ENCODE results near the gene ZMYND12. TPM values are rescaled to one million over a fixed set of nuclear protein-coding genes. Genes with fewer than 3 reads are reported as not detected.
A peak's percentile ranks its signal among the peaks of the same experiment; 100 is the strongest.

The ZMYND12 gene
- polyA plus RNA-seq, 1 donor from 2014 or later = 0.21 TPM

GRCh38 chr1:42386051-42386450 is 69.8 kb downstream of the ZMYND12 start:
- Histone ChIP-seq H2AFZ (ENCODE audit: low read depth, low read length) (no peak overlapping the region), H3K9me2 (ENCODE audit: insufficient read depth, low read length) (no peaks in the 10 kb centered on the region)

GRCh38 chr1:42385283-42385682 is 70.5 kb downstream of the ZMYND12 start:
- no peaks in the 10 kb centered on the region for H3K9me2 ChIP-seq (ENCODE audit: insufficient read depth, low read length)

More at GRCh38 chr1:42386051-42386450, 69.8 kb downstream of the ZMYND12 start:
- no peak overlapping the region for H3K27ac ChIP-seq (ENCODE audit: low read length)
- H3K36me3 ChIP-seq (ENCODE audit: insufficient read depth, low read length) = no peaks in the 10 kb centered on the region
- no peaks in the 10 kb centered on the region for H4K20me1 ChIP-seq (ENCODE audit: insufficient read depth)
- no peak overlapping the region for H3K4me3 ChIP-seq (ENCODE audit: low read length)
- peaks cover 30% of the 10 kb centered on the region for H3K79me2 ChIP-seq (replicated peaks; ENCODE audit: insufficient read depth, low read length)
- no peak for TF ChIP-seq EZH2 (IDR thresholded peaks at IDR 0.05; ENCODE audit: borderline replicate concordance, insufficient read depth, low read length, poor library complexity, severe bottlenecking)
- no peak for TF ChIP-seq CTCF (IDR thresholded peaks at IDR 0.05; ENCODE audit: poor library complexity, severe bottlenecking)
- TF ChIP-seq SMC3 (conservative IDR thresholded peaks at IDR 0.05; ENCODE audit: poor library complexity) = no peak
- no peak for TF ChIP-seq MXI1 (conservative IDR thresholded peaks at IDR 0.05; ENCODE audit: poor library complexity, severe bottlenecking)
- H3K9me3 ChIP-seq (ENCODE audit: low read length) = no peaks in the 10 kb centered on the region
- H3F3A ChIP-seq (ENCODE audit: insufficient read depth, low read length, poor library complexity, severe bottlenecking) = no peaks in the 10 kb centered on the region
- no peak overlapping the region for H3K9ac ChIP-seq (ENCODE audit: low read length)
- no peaks in the 10 kb centered on the region for H3K27me3 ChIP-seq (ENCODE audit: insufficient read depth, low read depth, low read length)
- H3K4me2 ChIP-seq (ENCODE audit: low read length) = no peak overlapping the region

More at GRCh38 chr1:42385283-42385682, 70.5 kb downstream of the ZMYND12 start:
- Histone ChIP-seq H3K9ac (ENCODE audit: low read length) (no peak overlapping the region), H3K27me3 (ENCODE audit: insufficient read depth, low read depth, low read length) (no peaks in the 10 kb centered on the region), H3K4me3 (ENCODE audit: low read length) (peak overlapping the region; percentile 37), H2AFZ (ENCODE audit: low read depth, low read length) (no peak overlapping the region), H3K79me2 (replicated peaks; ENCODE audit: insufficient read depth, low read length) (peaks cover 31% of the 10 kb centered on the region), H3K4me2 (ENCODE audit: low read length) (no peak overlapping the region), H3F3A (ENCODE audit: insufficient read depth, low read length, poor library complexity, severe bottlenecking) (no peaks in the 10 kb centered on the region), H3K27ac (ENCODE audit: low read length) (no peak overlapping the region), H3K36me3 (ENCODE audit: insufficient read depth, low read length) (no peaks in the 10 kb centered on the region), H4K20me1 (ENCODE audit: insufficient read depth) (no peaks in the 10 kb centered on the region), H3K9me3 (ENCODE audit: low read length) (no peaks in the 10 kb centered on the region)
- TF ChIP-seq RAD21 (conservative IDR thresholded peaks at IDR 0.05) (no peak), POLR2AphosphoS5 (IDR thresholded peaks at IDR 0.05) (no peak), SMC3 (conservative IDR thresholded peaks at IDR 0.05; ENCODE audit: poor library complexity) (no peak), EZH2 (IDR thresholded peaks at IDR 0.05; ENCODE audit: borderline replicate concordance, insufficient read depth, low read length, poor library complexity, severe bottlenecking) (no peak), MXI1 (conservative IDR thresholded peaks at IDR 0.05; ENCODE audit: poor library complexity, severe bottlenecking) (no peak), REST (IDR thresholded peaks at IDR 0.05; ENCODE audit: borderline replicate concordance) (no peak), EP300 (conservative IDR thresholded peaks at IDR 0.05; ENCODE audit: poor library complexity, severe bottlenecking) (no peak), CTCF (IDR thresholded peaks at IDR 0.05; ENCODE audit: poor library complexity, severe bottlenecking) (no peak), TAF1 (IDR thresholded peaks at IDR 0.05; ENCODE audit: low read depth) (no peak)
